ENCODE results near the gene ACTMAP.

DNA sequence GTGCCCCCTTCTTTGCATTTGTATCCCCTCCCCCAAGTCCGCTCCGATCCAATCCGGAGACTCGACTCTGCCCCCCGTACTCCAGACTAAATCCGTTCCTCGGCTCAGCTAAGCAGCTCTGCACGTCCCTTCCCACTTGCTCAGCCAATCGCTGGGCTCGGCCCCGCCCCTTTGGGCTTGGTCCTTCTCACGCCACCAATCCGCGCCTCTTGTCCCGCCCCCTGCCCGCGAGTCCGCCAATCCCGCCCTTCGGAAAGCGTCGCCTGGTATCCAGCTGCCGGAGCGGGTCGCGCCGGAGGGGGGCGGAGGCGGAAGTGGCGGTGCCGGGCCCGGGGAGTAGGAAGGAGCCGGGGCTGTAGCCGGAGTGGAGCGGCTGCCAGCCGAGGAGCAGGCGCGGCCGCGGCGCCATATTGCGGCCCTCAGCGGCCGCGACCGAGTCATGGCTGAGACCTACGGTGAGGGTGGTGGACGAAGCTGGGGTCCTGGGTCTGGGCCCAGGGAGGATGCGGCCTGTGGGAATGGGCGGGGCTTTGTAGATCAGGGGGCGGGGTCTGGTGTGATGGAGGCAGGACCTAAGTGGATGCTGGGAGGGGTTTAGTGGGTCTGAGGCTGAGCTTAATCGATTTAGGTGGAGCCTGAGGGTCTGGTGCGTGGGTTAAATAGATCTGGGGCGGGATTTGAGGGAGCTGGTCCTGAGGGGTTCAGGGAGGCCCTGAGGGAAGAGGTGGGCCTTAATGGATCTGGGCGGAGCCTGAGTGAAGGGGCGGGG, 27.8 kb upstream of the ACTMAP start, which contains the start of gene RAB4B:
- TF ChIP-seq, protein P1, sequence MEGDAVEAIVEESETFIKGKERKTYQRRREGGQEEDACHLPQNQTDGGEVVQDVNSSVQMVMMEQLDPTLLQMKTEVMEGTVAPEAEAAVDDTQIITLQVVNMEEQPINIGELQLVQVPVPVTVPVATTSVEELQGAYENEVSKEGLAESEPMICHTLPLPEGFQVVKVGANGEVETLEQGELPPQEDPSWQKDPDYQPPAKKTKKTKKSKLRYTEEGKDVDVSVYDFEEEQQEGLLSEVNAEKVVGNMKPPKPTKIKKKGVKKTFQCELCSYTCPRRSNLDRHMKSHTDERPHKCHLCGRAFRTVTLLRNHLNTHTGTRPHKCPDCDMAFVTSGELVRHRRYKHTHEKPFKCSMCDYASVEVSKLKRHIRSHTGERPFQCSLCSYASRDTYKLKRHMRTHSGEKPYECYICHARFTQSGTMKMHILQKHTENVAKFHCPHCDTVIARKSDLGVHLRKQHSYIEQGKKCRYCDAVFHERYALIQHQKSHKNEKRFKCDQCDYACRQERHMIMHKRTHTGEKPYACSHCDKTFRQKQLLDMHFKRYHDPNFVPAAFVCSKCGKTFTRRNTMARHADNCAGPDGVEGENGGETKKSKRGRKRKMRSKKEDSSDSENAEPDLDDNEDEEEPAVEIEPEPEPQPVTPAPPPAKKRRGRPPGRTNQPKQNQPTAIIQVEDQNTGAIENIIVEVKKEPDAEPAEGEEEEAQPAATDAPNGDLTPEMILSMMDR (IDR thresholded peaks at IDR 0.05) = peak in 1 of 3 experiments; percentile 1
- peak in 1 of 2 donors; percentile 67 for TF ChIP-seq POLR2A (IDR thresholded peaks at IDR 0.05)
- TF ChIP-seq POLR2AphosphoS5 (IDR thresholded peaks at IDR 0.05; ENCODE audit: insufficient read depth in 1 of 2, low read depth in 1 of 2) = peak; percentile 33 to 93

Measured in vagina (tissue), 2 donors.